Activated T-cell treated with anti-CD3 and anti-CD28 coated beads for 4 hours (primary cell): ENCODE data around the gene SBF1.
"Not testable (repeated sequence)": the region's sequence is repeated elsewhere in the genome, so short reads cannot be mapped to it uniquely, and the experiment has no call there.

Source experiments
- DNase-seq: peaks from one replicate; pipeline ENCODE4 v3.0.0-alpha.2; 2020

The SBF1 gene

GRCh38 chr22:50422046-50422445 is 52.8 kb downstream of the SBF1 start:
- DNase-seq, result no peak

- no peak for DNase-seq
These were observed 54.3 kb downstream of the SBF1 start for GRCh38 chr22:50420581-50420980.

GRCh38 chr22:50420015-50420414 is 54.8 kb downstream of the SBF1 start:
- no peak for DNase-seq

- no peak for DNase-seq
These were observed 55.7 kb downstream of the SBF1 start for GRCh38 chr22:50419116-50419515.

GRCh38 chr22:50418624-50419023 is 56.2 kb downstream of the SBF1 start:
- no peak for DNase-seq

GRCh38 chr22:50417411-50418210 is 57.2 kb downstream of the SBF1 start:
- DNase-seq, result no peak

- DNase-seq, result no peak
These were observed 57.8 kb downstream of the SBF1 start for GRCh38 chr22:50416996-50417395.

- DNase-seq, result no peak
These were observed 59.4 kb downstream of the SBF1 start for GRCh38 chr22:50415426-50415825.

- DNase-seq, result no peak
These were observed 60.2 kb downstream of the SBF1 start for GRCh38 chr22:50414476-50415248.

GRCh38 chr22:50408954-50409353 is 65.9 kb downstream of the SBF1 start:
- DNase-seq, result not testable (repeated sequence)

- DNase-seq, result no peak
These were observed 66.5 kb downstream of the SBF1 start for GRCh38 chr22:50408311-50408710.

GRCh38 chr22:50406416-50407170 is 68.2 kb downstream of the SBF1 start:
- no peak for DNase-seq

GRCh38 chr22:50403701-50404101 is 71.1 kb downstream of the SBF1 start:
- no peak for DNase-seq

- no peak for DNase-seq
These were observed 72.9 kb downstream of the SBF1 start for GRCh38 chr22:50401907-50402306.

- DNase-seq, result no peak
These were observed 73.9 kb downstream of the SBF1 start for GRCh38 chr22:50400931-50401330.

- DNase-seq, result no peak
These were observed 74.4 kb downstream of the SBF1 start for GRCh38 chr22:50400406-50400805.

- no peak for DNase-seq
These were observed 75.0 kb downstream of the SBF1 start for GRCh38 chr22:50399751-50400331.

- no peak for DNase-seq
These were observed 75.8 kb downstream of the SBF1 start for GRCh38 chr22:50398831-50399648.

- not testable (repeated sequence) for DNase-seq
These were observed 77.3 kb downstream of the SBF1 start for GRCh38 chr22:50397371-50398060.

GRCh38 chr22:50396751-50397370 is 78.0 kb downstream of the SBF1 start:
- no peak for DNase-seq
